Astrocyte of the hippocampus (primary cell): Measurements from ENCODE around the gene PARD3B.

Experiments
- DNase-seq: peaks from one replicate; pipeline ENCODE4 v3.0.0; 2011; ENCODE audit warnings: low read depth, low spot score

Gene PARD3B

GRCh38 chr2:205637779-205638503, 1092.7 kb downstream of the PARD3B start:
- DNase-seq = no peak

DNA sequence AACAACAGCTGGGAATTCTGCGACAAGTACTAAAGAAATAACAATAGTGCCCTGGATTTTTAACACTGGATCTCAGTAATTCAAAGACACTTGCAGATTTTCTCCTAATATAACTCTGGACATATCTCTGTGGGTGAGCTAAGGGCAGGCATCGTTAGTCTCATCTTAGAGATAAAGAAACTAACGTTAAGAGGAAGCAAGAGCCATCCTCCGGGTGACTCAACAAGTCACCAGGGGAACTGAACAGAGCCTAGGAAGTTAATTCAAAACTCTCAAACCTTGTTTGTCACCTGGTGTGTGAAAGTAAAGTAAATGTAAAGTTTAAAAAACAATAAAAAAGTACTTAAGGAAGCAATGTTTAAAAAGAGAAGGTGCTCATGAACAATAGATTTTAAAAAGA, 1095.4 kb downstream of the PARD3B start:
- no peak for DNase-seq

GRCh38 chr2:205642599-205643356, 1097.5 kb downstream of the PARD3B start:
- no peak for DNase-seq

GRCh38 chr2:205643391-205643885, 1098.2 kb downstream of the PARD3B start:
- DNase-seq = no peak

DNA sequence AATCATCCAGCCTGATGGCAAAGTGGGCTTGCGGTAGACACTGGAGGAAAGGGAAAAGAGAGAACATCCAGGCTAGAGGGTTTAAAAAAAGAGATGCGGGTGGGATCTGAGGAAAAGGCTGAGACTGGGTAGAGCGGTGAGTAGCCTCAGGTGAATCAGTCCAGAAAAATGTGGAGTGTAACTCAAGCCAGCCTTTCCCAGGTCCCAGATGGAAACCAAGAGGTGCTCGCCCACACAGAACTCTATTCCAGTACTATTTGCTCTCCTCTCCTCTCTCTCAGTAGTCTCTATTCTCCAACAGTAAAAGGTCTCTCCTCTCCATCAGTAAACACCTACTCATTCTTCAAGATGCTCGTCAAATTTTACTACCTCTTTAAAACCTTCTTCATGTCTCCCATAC, 1098.7 kb downstream of the PARD3B start:
- DNase-seq = no peak

DNA sequence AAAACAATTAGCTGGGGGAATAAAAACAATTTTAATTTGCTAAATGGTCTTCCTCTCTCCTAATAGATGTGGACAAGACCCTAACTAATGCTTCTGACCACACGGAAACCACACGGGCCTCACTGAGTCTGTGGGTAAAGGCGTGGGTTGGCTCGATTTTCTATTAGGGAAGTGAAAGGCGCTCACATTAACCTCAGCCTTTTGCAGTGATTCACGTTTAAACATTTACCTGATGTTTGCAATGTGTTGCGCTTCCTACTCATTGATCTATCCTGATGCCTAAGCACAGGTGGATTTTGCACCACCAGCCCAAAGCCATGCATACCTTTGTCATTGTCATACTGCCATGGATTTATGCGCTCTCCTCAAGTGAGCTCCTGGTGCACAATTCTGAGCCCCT, 1101.4 kb downstream of the PARD3B start:
- no peak for DNase-seq

DNA sequence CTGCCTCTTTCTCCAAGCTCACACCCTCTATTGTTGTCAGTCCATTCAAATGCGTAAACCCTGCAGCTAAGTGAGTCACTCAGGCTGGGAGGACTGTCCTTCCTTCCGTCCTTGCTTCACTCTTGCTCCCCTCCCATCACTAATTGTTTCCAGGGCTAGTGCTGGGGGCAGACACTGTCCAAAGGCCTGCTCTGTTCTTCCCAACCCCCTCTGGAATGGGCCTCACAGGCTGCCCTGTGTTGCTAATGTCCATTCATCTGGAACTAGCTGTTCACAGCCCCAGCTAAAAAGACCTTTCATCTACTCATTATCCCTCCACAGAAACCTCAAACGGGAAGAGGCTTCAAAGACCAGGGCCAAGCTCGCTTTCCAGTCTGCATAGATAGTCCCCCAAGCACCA, 1105.2 kb downstream of the PARD3B start:
- peak; percentile 52 for DNase-seq

GRCh38 chr2:205650931-205651330, 1105.7 kb downstream of the PARD3B start:
- no peak for DNase-seq

DNA sequence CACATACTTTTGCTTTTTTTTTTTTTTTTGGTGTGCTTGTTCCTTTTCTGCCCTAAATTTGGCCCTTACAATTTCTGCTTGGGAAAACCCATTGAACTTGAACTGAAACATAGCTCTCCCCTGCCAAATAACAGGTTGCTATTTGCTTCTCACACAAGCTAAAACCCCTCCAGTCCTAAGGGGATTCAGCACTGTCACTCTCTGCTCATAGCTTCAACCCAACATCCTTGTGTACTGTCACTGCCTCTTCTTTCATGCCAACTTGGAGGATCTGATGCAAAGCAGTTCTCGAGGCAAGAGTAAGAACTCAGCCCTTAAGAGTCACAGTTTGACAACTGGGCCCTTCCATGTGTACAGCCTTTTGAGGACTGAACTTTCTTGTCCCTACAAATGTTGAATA, 1106.4 kb downstream of the PARD3B start:
- DNase-seq = no peak

GRCh38 chr2:205654878-205655605, 1109.8 kb downstream of the PARD3B start:
- peak; percentile 46 for DNase-seq

- no peak for DNase-seq
Measured at GRCh38 chr2:205655779-205656456, 1110.6 kb downstream of the PARD3B start.

- no peak for DNase-seq
Measured at GRCh38 chr2:205656461-205656860, 1111.2 kb downstream of the PARD3B start.

DNA sequence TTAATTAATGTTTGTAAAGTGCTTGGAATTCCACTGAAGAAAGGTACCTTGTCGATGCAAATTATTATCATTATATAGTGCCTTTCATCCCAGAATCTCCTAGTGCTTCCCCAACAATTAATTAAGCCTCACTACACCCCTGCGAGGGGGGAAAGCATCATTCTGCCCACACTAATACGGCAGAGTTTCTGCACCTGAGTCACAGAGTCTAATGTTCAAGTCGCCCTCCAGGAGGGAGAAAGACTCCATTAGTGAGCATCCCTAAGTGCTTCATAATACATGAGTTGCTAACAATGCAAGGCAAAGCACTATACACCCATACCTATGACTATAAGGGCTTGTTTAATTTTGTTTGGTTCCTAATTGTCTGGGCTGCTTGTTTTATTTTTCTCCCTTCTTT, 1111.7 kb downstream of the PARD3B start:
- no peak for DNase-seq

DNA sequence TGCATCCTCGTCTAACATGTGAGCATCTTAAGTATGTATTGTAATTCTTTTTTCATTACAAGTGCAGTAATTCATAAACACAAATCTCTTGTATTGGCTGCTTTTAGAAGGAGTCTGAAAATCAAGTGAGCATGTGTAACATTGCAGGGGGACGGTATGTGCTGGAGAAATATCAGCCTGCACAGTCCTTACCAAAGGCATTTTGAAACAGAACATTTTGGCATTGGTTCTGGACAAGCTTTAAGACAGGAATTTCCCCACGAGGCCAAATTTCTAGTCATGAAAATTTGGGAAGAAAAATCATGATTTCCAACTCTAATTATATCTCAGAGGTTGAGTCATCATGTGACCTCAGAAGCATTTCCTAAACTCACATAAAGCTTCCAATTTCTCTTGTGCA, 1112.3 kb downstream of the PARD3B start:
- peak; percentile 45 for DNase-seq

DNA sequence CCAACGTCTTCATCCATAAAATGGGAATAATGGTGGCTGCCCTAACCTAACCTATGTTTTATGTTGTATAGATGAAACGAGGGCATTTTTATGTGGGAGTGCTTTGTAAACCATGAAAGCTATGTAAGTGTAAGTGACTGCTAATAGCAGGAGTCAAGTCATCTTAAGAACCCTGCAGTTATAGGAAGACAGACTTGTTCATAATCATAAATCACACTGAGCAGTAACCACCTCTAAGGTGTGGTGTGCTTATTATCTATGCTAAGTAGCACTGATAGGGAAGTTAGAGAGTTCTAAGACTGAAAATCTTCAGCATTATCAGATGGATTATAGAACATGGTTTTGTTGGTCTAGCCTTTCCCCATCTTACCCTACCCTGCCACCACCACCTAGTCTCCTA, 1112.8 kb downstream of the PARD3B start:
- no peak for DNase-seq

DNA sequence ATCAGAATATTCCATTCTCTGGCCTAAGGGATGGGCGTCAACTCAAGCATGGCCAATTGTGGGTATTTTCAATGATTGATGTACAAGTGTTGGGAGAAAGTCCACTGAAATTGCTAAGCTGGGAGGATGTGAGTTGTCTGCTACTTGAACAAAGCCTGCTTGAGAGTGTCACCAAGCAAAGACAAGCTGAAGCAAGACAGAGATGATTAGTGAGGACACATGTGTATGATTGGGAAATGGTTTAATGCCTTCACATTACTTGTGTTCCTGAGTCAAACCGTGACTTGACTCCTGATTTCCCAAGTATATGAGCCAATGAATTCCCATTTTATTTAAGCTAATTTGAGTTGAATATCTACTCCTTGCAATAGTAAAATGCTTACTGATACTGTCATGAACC, 1113.3 kb downstream of the PARD3B start:
- no peak for DNase-seq

DNA sequence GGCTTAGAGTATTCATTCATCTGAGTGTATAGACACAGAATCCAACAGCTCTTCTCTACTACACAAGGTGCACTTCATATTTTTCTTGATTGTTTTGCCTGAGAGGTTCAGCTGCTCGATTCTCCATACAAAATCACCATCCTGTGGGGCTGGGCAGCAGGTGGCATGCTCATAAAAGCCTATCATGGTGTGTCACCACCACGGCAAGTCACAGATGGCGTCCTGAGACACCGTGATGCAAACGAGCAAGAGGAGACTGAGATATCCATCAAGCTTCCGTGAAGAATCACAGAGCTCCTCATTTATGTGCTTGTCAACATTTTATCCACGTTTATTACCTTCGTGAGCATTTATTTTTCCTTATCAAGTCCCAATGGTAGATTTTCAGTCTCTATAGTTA, 1114.6 kb downstream of the PARD3B start:
- no peak for DNase-seq

DNA sequence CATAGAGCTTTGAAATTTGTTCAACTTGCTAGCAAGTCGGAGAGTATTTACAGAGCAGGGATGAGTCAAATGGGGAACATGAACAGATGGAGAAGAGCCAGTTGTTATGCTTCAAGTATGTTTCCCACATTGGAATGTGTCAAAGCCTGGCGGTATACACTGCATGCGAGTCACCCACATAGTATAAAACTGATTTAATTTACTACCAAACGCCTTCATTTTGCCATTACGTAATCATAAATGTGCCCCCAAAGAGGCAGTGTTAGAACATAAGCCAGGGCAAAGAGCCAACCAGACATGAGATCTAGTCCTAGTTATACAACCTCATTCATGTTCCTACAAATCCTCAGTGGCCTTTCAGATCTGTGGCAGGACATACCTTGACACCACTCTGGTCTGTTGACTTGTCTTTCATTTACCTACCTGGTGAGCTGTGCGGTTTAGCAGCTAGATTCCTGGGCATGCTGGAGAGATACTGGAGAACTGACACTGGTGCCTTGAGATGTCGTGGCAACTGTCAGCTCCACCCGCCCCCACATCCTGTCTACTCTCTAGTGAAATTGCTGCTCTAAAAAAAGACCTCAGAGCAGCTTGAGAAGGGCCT, 1115.3 kb downstream of the PARD3B start:
- peak; percentile 83 for DNase-seq

GRCh38 chr2:205661281-205661680, 1116.0 kb downstream of the PARD3B start:
- no peak for DNase-seq

GRCh38 chr2:205662206-205662965, 1117.1 kb downstream of the PARD3B start:
- no peak for DNase-seq

DNA sequence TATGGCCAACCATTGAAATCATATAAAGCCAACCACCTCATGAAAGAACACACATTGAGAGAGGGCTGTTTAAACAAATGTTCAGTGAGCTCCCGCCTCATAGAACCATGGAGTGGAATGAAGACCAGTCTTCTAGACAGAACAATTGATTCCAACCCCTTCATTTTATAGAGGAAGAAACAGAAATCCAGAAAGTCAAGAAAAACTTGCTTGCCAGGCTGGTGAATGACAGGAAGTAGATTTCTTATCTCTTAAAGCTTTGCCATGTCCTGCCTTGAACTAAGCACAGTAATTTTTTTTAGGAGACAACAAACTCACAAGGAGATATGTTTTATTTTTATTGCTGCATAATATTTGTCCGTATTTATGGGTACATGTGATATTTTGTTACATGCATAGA, 1120.5 kb downstream of the PARD3B start:
- DNase-seq = no peak
